Fibroblast of skin of back (primary cell): ENCODE results near the gene FOS. TPM values are rescaled to one million over a fixed set of nuclear protein-coding genes. Genes with fewer than 3 reads are reported as not detected.
A peak's percentile ranks its signal among the peaks of the same experiment; 100 is the strongest.
"Not testable (repeated sequence)": the region's sequence is repeated elsewhere in the genome, so short reads cannot be mapped to it uniquely, and the experiment has no call there.

Source experiments
- DNase-seq: peaks from one replicate; pipeline ENCODE4 v3.0.0-alpha.2; 2013
- polyA plus RNA-seq, 2 experiments: library from polyadenylated mRNA; unstranded; fragments of 120-200 nt; gene quantifications; one replicate each; pipeline ENCODE4 v1.2.1, GENCODE V29; 2013; ENCODE audit not compliant: insufficient read length in 2 of 2

The FOS gene
- polyA plus RNA-seq (2013, experiment 1 of 2; ENCODE audit: insufficient read length), result 4.0 TPM
- 6.8 TPM for polyA plus RNA-seq (2013, experiment 2 of 2; ENCODE audit: insufficient read length)

GRCh38 chr14:75278422-75279152, at the start of gene FOS:
FOS (plus strand) TSS chr14:75278828; CDS start chr14:75278983, 155 bp downstream.
- DNase-seq, result peak; percentile 93

GRCh38 chr14:75229661-75230139, 48.9 kb upstream of the FOS start:
- no peak for DNase-seq

GRCh38 chr14:75230140-75230792, 48.4 kb upstream of the FOS start:
- peak; percentile 36 for DNase-seq

- no peak for DNase-seq
Measured at GRCh38 chr14:75231320-75231719, 47.3 kb upstream of the FOS start.

GRCh38 chr14:75232191-75232590, 46.4 kb upstream of the FOS start:
- no peak for DNase-seq

- DNase-seq, result no peak
Measured at GRCh38 chr14:75232597-75232996, 46.0 kb upstream of the FOS start.

- DNase-seq, result peak; percentile 91
Measured at GRCh38 chr14:75234173-75235115, 44.2 kb upstream of the FOS start.

GRCh38 chr14:75235198-75235597, 43.4 kb upstream of the FOS start:
- DNase-seq, result not testable (repeated sequence)

- DNase-seq, result no peak
Measured at GRCh38 chr14:75236467-75236866, 42.2 kb upstream of the FOS start.

GRCh38 chr14:75236901-75237419, 41.7 kb upstream of the FOS start:
- no peak for DNase-seq

- no peak for DNase-seq
Measured at GRCh38 chr14:75238756-75239455, 39.7 kb upstream of the FOS start.

- DNase-seq, result no peak
Measured at GRCh38 chr14:75240781-75241180, 37.8 kb upstream of the FOS start.

GRCh38 chr14:75242546-75243273, 35.9 kb upstream of the FOS start:
- peak; percentile 83 for DNase-seq

GRCh38 chr14:75244121-75244520, 34.5 kb upstream of the FOS start:
- DNase-seq, result no peak

- no peak for DNase-seq
Measured at GRCh38 chr14:75246546-75247285, 31.9 kb upstream of the FOS start.

GRCh38 chr14:75247286-75247922, 31.2 kb upstream of the FOS start:
- no peak for DNase-seq

GRCh38 chr14:75247939-75248338, 30.7 kb upstream of the FOS start:
- no peak for DNase-seq

- no peak for DNase-seq
Measured at GRCh38 chr14:75249251-75249957, 29.2 kb upstream of the FOS start.

GRCh38 chr14:75249958-75250336, 28.7 kb upstream of the FOS start:
- DNase-seq, result no peak
